Endothelial cell of umbilical vein (primary cell): ENCODE results near the gene XIAP. TPM values are rescaled to one million over a fixed set of nuclear protein-coding genes. Genes with fewer than 3 reads are reported as not detected.
A peak's percentile ranks its signal among the peaks of the same experiment; 100 is the strongest.
"Not testable (repeated sequence)": the region's sequence is repeated elsewhere in the genome, so short reads cannot be mapped to it uniquely, and the experiment has no call there.

ENCODE experiments used
- BruUV-seq: library from RNA; stranded (reverse); fragments of 400-500 nt; replicated peaks from 2 replicates; lab custom pipeline; 2021; lab: Mats Ljungman, UMichigan
- CTCF ChIA-PET: fragments of 300-600, 350-600 bp; sonication (Branson Sonifier 250); formaldehyde crosslinking; loops from one replicate; lab custom pipeline; 2021; ENCODE audit warnings: antibody characterized with exemption, inconsistent platforms; lab: Charles Lee
- POLR2A ChIA-PET: fragments of 300-600, 350-600 bp; sonication (Branson Sonifier 250); formaldehyde crosslinking; loops from one replicate; lab custom pipeline; 2021; ENCODE audit warnings: antibody characterized with exemption, inconsistent platforms; lab: Charles Lee
- DNase-seq: peaks from one replicate; pipeline ENCODE4 v3.0.0-alpha.2; 2011; ENCODE audit warnings: low read depth, low spot score
- FAIRE-seq: peaks from 2 replicates; lab custom pipeline; 2011; peaks lifted over from hg19 to GRCh38; lab: Jason Lieb, UNC
- H2AFZ ChIP-seq: 2 replicates; pipeline ENCODE4 v1.6.0; 2012; ENCODE audit warnings: low read depth, low read length, control low read depth, inconsistent platforms
- H3K27ac ChIP-seq: 2 replicates; pipeline ENCODE4 v1.5.1; 2011; ENCODE audit warnings: low read depth, mild to moderate bottlenecking, control low read depth, low read length, moderate library complexity; ENCODE audit not compliant: insufficient read depth
- H3K27me3 ChIP-seq, 2 experiments: 2 replicates each; pipeline versions ENCODE4 v1.6.0 to v1.6.1; 2011; ENCODE audit warnings: low read length in 2 of 2, mixed read lengths in 1 of 2; ENCODE audit not compliant: control insufficient read depth in 2 of 2, insufficient read depth in 2 of 2
- H3K36me3 ChIP-seq, 2 experiments: 2 replicates in 1 of 2; 3 replicates in 1 of 2; pipeline ENCODE4 v1.5.1; 2011; ENCODE audit warnings: low read length in 2 of 2, mild to moderate bottlenecking in 1 of 2, moderate library complexity in 1 of 2; ENCODE audit not compliant: control insufficient read depth in 2 of 2, insufficient read depth in 2 of 2; ENCODE audit errors: extremely low read depth in 1 of 2
- H3K4me1 ChIP-seq: 3 replicates; pipeline ENCODE4 v1.5.1; 2011; ENCODE audit warnings: mild to moderate bottlenecking, low read length; ENCODE audit not compliant: control insufficient read depth, insufficient read depth; ENCODE audit errors: extremely low read depth
- H3K4me2 ChIP-seq: 2 replicates; pipeline ENCODE4 v1.6.1; 2011; ENCODE audit warnings: low read length, control low read depth, mixed read lengths; ENCODE audit not compliant: insufficient read depth
- H3K4me3 ChIP-seq, 3 experiments: fragments of 200-600 bp in 1 of 3; sonication (generic), shearing (Covaris generic) in 1 of 3; replicated peaks in 1 of 3; 2 replicates each; pipeline ENCODE4 v1.5.1; 2011 to 2016; ENCODE audit warnings: control low read depth in 3 of 3, low read length in 3 of 3, mild to moderate bottlenecking in 2 of 3, inconsistent platforms in 1 of 3, low read depth in 1 of 3, moderate library complexity in 1 of 3; ENCODE audit not compliant: insufficient read depth in 1 of 3
- H3K79me2 ChIP-seq: 2 replicates; pipeline ENCODE4 v1.6.0; 2012; ENCODE audit warnings: low read length, inconsistent platforms; ENCODE audit not compliant: control insufficient read depth, insufficient read depth
- H3K9ac ChIP-seq: replicated peaks from 2 replicates; pipeline ENCODE3; 2011; ENCODE audit warnings: low read length, control low read depth; ENCODE audit not compliant: insufficient read depth; ENCODE audit errors: extremely low read depth
- H3K9me1 ChIP-seq: replicated peaks from 3 replicates; pipeline ENCODE4 v1.6.0; 2011; ENCODE audit warnings: mild to moderate bottlenecking, low read length; ENCODE audit not compliant: control insufficient read depth, insufficient read depth; ENCODE audit errors: extremely low read depth
- H3K9me3 ChIP-seq: replicated peaks from 2 replicates; pipeline ENCODE4 v1.5.1; 2012; ENCODE audit warnings: low read length, inconsistent platforms; ENCODE audit not compliant: control insufficient read depth, insufficient read depth
- H4K20me1 ChIP-seq: replicated peaks from 2 replicates; pipeline ENCODE3; 2011; ENCODE audit warnings: mild to moderate bottlenecking, low read length; ENCODE audit not compliant: control insufficient read depth, insufficient read depth; ENCODE audit errors: extremely low read depth
- EZH2 ChIP-seq: IDR thresholded peaks from 2 replicates; pipeline ENCODE4 v1.6.1; 2012; ENCODE audit warnings: borderline replicate concordance, low read depth, mild to moderate bottlenecking, moderate library complexity, low read length, inconsistent platforms; ENCODE audit not compliant: severe bottlenecking
- FOS ChIP-seq: IDR thresholded peaks from 2 replicates; pipeline ENCODE4 v1.6.1; 2011; ENCODE audit warnings: mild to moderate bottlenecking, low read length, moderate library complexity, borderline replicate concordance; ENCODE audit not compliant: insufficient read depth
- GATA2 ChIP-seq: IDR thresholded peaks from 2 replicates; pipeline ENCODE4 v1.7.0; 2011; ENCODE audit warnings: low read depth, mild to moderate bottlenecking, moderate library complexity, mixed read lengths, low read length; ENCODE audit not compliant: insufficient read length, insufficient read depth
- JUN ChIP-seq: IDR thresholded peaks from 2 replicates; pipeline ENCODE4 v1.6.1; 2011; ENCODE audit warnings: borderline replicate concordance, low read depth; ENCODE audit not compliant: insufficient read length, insufficient read depth
- MYC ChIP-seq: IDR thresholded peaks from one replicate; pipeline ENCODE4 v1.6.1; 2011; ENCODE audit warnings: mild to moderate bottlenecking, low read depth, low read length
- POLR2A ChIP-seq: IDR thresholded peaks from 2 replicates; pipeline ENCODE4 v1.6.1; 2012; ENCODE audit warnings: low read depth, mild to moderate bottlenecking, control low read depth, low read length
- POLR2AphosphoS5 ChIP-seq: IDR thresholded peaks from 2 replicates; pipeline ENCODE4 v1.6.1; 2012; ENCODE audit warnings: low read depth, mild to moderate bottlenecking, control low read depth, low read length, moderate library complexity; ENCODE audit not compliant: insufficient read depth
- dilution Hi-C: fragments of 300-500 bp; cut with MboI; formaldehyde crosslinking; loops from one replicate; pipeline ENCODE4 v1.15.0; 2019; ENCODE audit warnings: low sequenced_read_pairs; ENCODE audit not compliant: extremely low pct_ligation_motif_present
- intact Hi-C: fragments of 100-400 bp; cut with micrococcal nuclease; formaldehyde crosslinking; loops from one replicate; pipeline ENCODE4 v1.10.0; 2022
- polyA plus RNA-seq, 4 experiments: library from polyadenylated mRNA; depleted of rRNA in 3 of 4; stranded (reverse) in 3 of 4; unstranded in 1 of 4; fragments of >200 nt; gene quantifications; 2 replicates each; pipeline versions ENCODE4 v1.2.1 to v1.2.3, GENCODE V29; 2011 to 2012; ENCODE audit warnings: missing spikeins in 1 of 4
- total RNA-seq: library from RNA; stranded (reverse); gene quantifications from 2 replicates; pipeline ENCODE4 v1.2.3, GENCODE V29; 2021
- TF ChIP-seq, protein P1 (sequence below): IDR thresholded peaks from 2 replicates; pipeline ENCODE4 v1.6.1; 2011; ENCODE audit not compliant: insufficient read depth, insufficient read length
- TF ChIP-seq, protein P2 (sequence below), 2 donors: IDR thresholded peaks; 1 replicate in 1 of 2; 2 replicates in 1 of 2; pipeline ENCODE4 v1.5.1; 2011; ENCODE audit warnings: low read length in 2 of 2, mild to moderate bottlenecking in 2 of 2, moderate library complexity in 2 of 2, control low read depth in 1 of 2, inconsistent platforms in 1 of 2, low read depth in 1 of 2; ENCODE audit not compliant: insufficient read depth in 1 of 2; ENCODE audit errors: extremely low read depth in 1 of 2

XIAP gene
- total and polyA plus RNA-seq, 2 donors (not counting 3 experiments of a cell fraction or from before 2014, with no cell fraction given) = 8.1 to 38.3 TPM

DNA sequence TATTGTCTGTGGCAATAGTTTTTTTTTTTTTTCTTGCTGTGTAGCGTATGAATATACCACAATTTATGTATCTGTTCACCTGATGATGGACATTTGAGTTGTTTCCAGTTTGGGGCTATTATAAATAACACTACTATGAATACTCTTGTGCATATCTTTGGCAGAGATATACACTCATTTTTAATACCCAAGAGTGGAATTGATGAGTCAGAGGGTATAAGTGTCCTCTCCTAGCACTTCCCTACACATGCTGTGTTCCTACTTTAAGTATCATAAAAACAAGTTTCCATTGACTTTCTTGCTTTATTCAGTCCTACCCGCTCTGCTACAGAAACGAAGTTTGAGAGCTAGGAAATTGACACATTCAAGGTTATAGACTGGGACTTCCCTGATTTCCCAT is 39.8 kb downstream of the XIAP start:
- Histone ChIP-seq H3K9me1 (no peaks in the 10 kb centered on the region), H3K9ac (no peak overlapping the region), H4K20me1 (no peaks in the 10 kb centered on the region), H3K4me2 (no peak overlapping the region), H3K9me3 (no peaks in the 10 kb centered on the region), H3K27ac (no peak overlapping the region), H3K4me1 (no peaks in the 10 kb centered on the region), H3K4me3 (no peak overlapping the region), H3K27me3 (no peaks in the 10 kb centered on the region), H3K36me3 (peaks cover 0 to 3% of the 10 kb centered on the region in 2 experiments), H3K79me2 (no peaks in the 10 kb centered on the region), H2AFZ (no peak overlapping the region)
- TF ChIP-seq, protein P1, sequence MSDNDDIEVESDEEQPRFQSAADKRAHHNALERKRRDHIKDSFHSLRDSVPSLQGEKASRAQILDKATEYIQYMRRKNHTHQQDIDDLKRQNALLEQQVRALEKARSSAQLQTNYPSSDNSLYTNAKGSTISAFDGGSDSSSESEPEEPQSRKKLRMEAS = no peak
- TF ChIP-seq JUN = no peak
- no peak for TF ChIP-seq FOS
- TF ChIP-seq POLR2AphosphoS5 = no peak
- no peak for TF ChIP-seq POLR2A
- TF ChIP-seq, protein P2, sequence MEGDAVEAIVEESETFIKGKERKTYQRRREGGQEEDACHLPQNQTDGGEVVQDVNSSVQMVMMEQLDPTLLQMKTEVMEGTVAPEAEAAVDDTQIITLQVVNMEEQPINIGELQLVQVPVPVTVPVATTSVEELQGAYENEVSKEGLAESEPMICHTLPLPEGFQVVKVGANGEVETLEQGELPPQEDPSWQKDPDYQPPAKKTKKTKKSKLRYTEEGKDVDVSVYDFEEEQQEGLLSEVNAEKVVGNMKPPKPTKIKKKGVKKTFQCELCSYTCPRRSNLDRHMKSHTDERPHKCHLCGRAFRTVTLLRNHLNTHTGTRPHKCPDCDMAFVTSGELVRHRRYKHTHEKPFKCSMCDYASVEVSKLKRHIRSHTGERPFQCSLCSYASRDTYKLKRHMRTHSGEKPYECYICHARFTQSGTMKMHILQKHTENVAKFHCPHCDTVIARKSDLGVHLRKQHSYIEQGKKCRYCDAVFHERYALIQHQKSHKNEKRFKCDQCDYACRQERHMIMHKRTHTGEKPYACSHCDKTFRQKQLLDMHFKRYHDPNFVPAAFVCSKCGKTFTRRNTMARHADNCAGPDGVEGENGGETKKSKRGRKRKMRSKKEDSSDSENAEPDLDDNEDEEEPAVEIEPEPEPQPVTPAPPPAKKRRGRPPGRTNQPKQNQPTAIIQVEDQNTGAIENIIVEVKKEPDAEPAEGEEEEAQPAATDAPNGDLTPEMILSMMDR (IDR thresholded peaks at IDR 0.05; ENCODE audit: extremely low read depth in 1 of 2, insufficient read depth in 1 of 2, low read depth in 1 of 2, low read length in 2 of 2) = no peak
- TF ChIP-seq MYC = no peak
- no peak for TF ChIP-seq GATA2
- no peak for TF ChIP-seq EZH2
- ChIA-PET CTCF (no interaction called here), POLR2A (no interaction called here)
- no TSS peak for BruUV-seq
- intact Hi-C loops = no loop called here
- FAIRE-seq = no peak
- dilution Hi-C loops = no loop called here
- DNase-seq = peak; percentile 4

DNA sequence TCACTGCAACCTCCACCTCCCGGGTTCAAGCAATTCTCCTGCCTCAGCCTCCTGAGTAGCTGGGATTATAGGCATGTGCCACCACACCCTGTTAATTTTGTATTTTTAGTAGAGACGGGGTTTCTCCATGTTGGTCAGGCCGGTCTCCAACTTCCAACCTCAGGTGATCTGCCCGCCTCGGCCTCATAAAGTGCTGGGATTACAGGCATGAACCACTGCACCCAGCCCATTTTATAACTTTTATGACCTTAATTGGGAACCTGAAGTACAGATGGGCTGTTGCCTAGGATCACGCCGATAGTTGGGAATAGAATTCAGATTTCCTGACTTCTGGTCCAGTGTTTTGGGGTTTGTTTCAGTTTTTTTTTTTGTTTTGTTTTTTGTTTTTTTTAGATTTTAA is 43.4 kb downstream of the XIAP start:
- POLR2A ChIA-PET, DNase-seq, H3K36me3 ChIP-seq, H3K79me2 ChIP-seq, H3K9me1 ChIP-seq, FAIRE-seq, H3K9me3 ChIP-seq, CTCF ChIA-PET, dilution Hi-C loops, intact Hi-C loops, BruUV-seq, H3K27ac ChIP-seq, H2AFZ ChIP-seq, H3K9ac ChIP-seq, H3K4me1 ChIP-seq, H3K4me3 ChIP-seq, H3K4me2 ChIP-seq, H4K20me1 ChIP-seq, H3K27me3 ChIP-seq: not testable (repeated sequence)
